NB4 (cell line): ENCODE data around the gene SMIM35.

Experiments
- POLR2A ChIP-seq: IDR thresholded peaks from 2 replicates; pipeline ENCODE4 v1.6.1; 2011; ENCODE audit warnings: mild to moderate bottlenecking; ENCODE audit not compliant: insufficient read length; ENCODE audit errors: extremely low read depth
- TF ChIP-seq, protein P1 (sequence below): IDR thresholded peaks from one replicate; pipeline ENCODE4 v1.5.1; 2012; ENCODE audit warnings: low read depth, low read length

DNA sequence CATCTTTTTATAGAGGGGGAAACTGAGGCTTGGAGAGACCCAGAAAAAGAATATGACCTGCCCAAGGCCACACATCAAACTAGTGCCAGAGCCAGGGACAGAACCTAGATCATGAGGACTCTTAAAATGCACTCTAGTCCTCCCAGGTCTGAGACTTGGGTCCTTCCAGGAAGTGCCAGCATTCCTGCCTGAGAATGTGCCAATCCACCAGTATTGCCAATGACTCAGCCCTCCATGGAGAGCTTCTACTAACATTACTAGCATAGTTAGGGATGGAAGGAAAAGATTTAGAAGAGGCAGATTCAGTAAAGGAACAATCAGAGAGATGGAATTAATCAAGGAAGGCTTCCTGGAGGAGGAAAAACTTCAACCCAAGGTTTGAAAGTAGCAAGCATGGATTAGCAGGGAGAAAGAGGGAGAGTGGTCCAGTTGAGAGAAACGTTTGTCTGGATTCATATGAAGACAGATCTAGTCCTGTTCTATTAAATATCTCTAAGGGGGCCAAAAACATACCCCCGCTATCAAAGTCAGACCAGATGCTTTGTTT, 20.1 kb upstream of the SMIM35 start:
- TF ChIP-seq, protein P1, sequence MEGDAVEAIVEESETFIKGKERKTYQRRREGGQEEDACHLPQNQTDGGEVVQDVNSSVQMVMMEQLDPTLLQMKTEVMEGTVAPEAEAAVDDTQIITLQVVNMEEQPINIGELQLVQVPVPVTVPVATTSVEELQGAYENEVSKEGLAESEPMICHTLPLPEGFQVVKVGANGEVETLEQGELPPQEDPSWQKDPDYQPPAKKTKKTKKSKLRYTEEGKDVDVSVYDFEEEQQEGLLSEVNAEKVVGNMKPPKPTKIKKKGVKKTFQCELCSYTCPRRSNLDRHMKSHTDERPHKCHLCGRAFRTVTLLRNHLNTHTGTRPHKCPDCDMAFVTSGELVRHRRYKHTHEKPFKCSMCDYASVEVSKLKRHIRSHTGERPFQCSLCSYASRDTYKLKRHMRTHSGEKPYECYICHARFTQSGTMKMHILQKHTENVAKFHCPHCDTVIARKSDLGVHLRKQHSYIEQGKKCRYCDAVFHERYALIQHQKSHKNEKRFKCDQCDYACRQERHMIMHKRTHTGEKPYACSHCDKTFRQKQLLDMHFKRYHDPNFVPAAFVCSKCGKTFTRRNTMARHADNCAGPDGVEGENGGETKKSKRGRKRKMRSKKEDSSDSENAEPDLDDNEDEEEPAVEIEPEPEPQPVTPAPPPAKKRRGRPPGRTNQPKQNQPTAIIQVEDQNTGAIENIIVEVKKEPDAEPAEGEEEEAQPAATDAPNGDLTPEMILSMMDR = no peak
- no peak for TF ChIP-seq POLR2A
